A549 (cell line): ENCODE data around the gene CCR9.

Experiments
- RARB ChIP-seq: fragments of 250-450 bp; sonication (Bioruptor Pico); IDR thresholded peaks from 2 replicates; pipeline ENCODE4 v1.8.0; 2021; ENCODE audit warnings: mild to moderate bottlenecking, moderate library complexity
- TF ChIP-seq, protein P1 (sequence below): fragments of 200-600 bp; sonication (generic); IDR thresholded peaks from 2 replicates; pipeline ENCODE4 v1.6.1; 2016; ENCODE audit warnings: antibody characterized with exemption, mild to moderate bottlenecking, moderate library complexity
- TF ChIP-seq, protein P2 (sequence below): fragments of >200 bp; sonication (Bioruptor Twin); formaldehyde crosslinking; IDR thresholded peaks from 3 replicates; pipeline ENCODE4 v1.5.1; 2016
- TF ChIP-seq, protein P3 (sequence below): fragments of >200 bp; sonication (Bioruptor Twin); formaldehyde crosslinking; IDR thresholded peaks from 3 replicates; pipeline ENCODE4 v1.6.1; 2016

DNA sequence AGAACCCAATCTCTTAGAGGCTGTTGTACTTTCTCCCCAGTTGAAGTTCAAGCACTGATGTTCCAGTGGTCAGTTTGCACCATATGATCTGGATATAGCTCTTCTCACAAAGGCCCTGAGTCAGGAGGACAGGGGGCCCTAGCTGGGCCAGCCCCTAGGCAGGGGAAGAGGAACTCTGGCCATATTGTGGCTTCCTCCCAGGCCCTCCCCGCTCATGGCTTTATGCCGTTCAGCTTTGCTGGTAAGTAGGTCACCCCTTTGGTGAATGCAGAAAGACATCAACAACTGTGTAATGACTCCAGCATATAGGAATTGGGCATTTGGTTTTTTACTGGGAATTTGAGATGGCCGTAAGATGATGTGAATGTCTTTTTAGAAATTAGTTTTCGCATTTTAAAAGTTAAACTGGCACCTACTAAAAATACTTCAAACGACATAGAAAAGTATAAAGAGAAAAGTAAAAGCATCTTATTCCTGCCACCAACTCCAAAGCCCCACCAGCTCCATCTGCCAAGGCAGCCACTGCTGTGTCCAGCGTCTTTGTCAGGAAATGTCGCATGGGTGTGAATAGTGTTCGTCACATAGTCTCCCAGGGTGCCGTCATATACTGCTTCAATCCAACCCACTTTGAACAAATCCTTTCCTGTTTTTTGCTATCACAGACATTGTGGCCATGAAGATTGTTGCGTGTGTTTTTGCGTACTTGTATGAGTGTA lies 25.3 kb downstream of the CCR9 start:
- TF ChIP-seq, protein P1, sequence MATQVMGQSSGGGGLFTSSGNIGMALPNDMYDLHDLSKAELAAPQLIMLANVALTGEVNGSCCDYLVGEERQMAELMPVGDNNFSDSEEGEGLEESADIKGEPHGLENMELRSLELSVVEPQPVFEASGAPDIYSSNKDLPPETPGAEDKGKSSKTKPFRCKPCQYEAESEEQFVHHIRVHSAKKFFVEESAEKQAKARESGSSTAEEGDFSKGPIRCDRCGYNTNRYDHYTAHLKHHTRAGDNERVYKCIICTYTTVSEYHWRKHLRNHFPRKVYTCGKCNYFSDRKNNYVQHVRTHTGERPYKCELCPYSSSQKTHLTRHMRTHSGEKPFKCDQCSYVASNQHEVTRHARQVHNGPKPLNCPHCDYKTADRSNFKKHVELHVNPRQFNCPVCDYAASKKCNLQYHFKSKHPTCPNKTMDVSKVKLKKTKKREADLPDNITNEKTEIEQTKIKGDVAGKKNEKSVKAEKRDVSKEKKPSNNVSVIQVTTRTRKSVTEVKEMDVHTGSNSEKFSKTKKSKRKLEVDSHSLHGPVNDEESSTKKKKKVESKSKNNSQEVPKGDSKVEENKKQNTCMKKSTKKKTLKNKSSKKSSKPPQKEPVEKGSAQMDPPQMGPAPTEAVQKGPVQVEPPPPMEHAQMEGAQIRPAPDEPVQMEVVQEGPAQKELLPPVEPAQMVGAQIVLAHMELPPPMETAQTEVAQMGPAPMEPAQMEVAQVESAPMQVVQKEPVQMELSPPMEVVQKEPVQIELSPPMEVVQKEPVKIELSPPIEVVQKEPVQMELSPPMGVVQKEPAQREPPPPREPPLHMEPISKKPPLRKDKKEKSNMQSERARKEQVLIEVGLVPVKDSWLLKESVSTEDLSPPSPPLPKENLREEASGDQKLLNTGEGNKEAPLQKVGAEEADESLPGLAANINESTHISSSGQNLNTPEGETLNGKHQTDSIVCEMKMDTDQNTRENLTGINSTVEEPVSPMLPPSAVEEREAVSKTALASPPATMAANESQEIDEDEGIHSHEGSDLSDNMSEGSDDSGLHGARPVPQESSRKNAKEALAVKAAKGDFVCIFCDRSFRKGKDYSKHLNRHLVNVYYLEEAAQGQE = no peak
- TF ChIP-seq, protein P2, sequence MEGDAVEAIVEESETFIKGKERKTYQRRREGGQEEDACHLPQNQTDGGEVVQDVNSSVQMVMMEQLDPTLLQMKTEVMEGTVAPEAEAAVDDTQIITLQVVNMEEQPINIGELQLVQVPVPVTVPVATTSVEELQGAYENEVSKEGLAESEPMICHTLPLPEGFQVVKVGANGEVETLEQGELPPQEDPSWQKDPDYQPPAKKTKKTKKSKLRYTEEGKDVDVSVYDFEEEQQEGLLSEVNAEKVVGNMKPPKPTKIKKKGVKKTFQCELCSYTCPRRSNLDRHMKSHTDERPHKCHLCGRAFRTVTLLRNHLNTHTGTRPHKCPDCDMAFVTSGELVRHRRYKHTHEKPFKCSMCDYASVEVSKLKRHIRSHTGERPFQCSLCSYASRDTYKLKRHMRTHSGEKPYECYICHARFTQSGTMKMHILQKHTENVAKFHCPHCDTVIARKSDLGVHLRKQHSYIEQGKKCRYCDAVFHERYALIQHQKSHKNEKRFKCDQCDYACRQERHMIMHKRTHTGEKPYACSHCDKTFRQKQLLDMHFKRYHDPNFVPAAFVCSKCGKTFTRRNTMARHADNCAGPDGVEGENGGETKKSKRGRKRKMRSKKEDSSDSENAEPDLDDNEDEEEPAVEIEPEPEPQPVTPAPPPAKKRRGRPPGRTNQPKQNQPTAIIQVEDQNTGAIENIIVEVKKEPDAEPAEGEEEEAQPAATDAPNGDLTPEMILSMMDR = no peak
- TF ChIP-seq, protein P3, sequence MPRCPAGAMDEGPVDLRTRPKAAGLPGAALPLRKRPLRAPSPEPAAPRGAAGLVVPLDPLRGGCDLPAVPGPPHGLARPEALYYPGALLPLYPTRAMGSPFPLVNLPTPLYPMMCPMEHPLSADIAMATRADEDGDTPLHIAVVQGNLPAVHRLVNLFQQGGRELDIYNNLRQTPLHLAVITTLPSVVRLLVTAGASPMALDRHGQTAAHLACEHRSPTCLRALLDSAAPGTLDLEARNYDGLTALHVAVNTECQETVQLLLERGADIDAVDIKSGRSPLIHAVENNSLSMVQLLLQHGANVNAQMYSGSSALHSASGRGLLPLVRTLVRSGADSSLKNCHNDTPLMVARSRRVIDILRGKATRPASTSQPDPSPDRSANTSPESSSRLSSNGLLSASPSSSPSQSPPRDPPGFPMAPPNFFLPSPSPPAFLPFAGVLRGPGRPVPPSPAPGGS = no peak
- TF ChIP-seq RARB (CRISPR knock-in tag) = no peak
